Measurements from ENCODE around the gene FAM89A. TPM values are rescaled to one million over a fixed set of nuclear protein-coding genes. Genes with fewer than 3 reads are reported as not detected.
"Not testable (repeated sequence)": the region's sequence is repeated elsewhere in the genome, so short reads cannot be mapped to it uniquely, and the experiment has no call there.

FAM89A gene
- total RNA-seq, 2 experiments from 2014 or later, result 14.3 to 15.1 TPM

DNA sequence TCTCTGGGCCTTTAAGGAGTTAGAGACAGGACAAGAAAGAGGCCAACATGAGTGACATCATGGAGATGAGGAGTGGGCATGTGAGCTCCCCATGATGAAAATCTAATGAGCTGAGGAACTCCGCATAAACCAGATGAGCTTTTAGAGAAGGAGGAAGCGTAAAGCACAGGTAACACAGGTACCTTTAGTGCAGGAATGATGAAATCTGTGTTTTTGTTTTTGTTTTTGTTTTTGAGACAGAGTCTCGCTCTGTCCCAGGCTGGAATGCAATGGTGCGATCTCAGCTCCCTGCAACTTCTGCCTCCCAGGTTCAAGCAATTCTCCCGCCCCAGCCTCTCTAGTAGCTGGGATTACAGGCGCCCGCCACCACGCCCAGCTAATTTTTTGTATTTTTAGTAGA is 12.7 kb upstream of the FAM89A start:
- peaks cover 4% of the 10 kb centered on the region for H3K27me3 Mint-ChIP-seq
- H3K4me3 Mint-ChIP-seq, result no peak overlapping the region
- intact Hi-C loops (cut with micrococcal nuclease), result no loop called here
- H3K4me1 Mint-ChIP-seq (ENCODE audit: low read depth), result peaks cover 12% of the 10 kb centered on the region
- ChIA-PET CTCF (interaction anchor here (1.2 kb wide), 3 partner anchors 13 to 409 kb away, joined by 3 read pairs; no protein-coding TSS in a partner anchor), POLR2A (interaction anchor here (1.3 kb wide), 2 partner anchors 14 to 79 kb away, joined by 3 to 6 read pairs; no protein-coding TSS in a partner anchor)
- H3K9me3 Mint-ChIP-seq, result peaks cover 5% of the 10 kb centered on the region
- no peaks in the 10 kb centered on the region for H3K36me3 Mint-ChIP-seq
- no peak for DNase-seq
- no peak overlapping the region for H3K27ac Mint-ChIP-seq

GRCh38 chr1:231050932-231051331 is 10.9 kb upstream of the FAM89A start:
- H3K4me3 Mint-ChIP-seq; H3K9me3 Mint-ChIP-seq; intact Hi-C loops (cut with micrococcal nuclease); H3K36me3 Mint-ChIP-seq; H3K27ac Mint-ChIP-seq; CTCF ChIA-PET; DNase-seq; POLR2A ChIA-PET; H3K27me3 Mint-ChIP-seq: not testable (repeated sequence)
- H3K4me1 Mint-ChIP-seq (ENCODE audit: low read depth), result peaks cover 12% of the 10 kb centered on the region

DNA sequence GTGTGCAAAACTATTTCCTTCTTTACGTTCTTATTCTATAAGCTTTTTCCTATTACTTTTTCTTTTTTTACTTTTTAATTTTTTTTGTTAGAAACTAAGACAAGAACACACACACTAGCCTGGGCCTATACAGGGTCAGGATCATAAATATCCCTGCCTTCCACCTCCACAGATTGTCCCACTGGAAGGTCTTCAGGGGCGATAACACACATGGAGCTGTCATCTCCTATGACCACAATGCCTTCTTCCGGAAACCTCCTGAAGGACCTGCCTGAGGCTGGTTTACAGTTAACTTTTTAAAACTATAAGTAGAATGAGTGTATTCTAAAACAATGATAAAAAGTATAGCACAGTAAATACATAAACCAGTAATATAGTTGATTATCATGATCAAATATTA is 10.3 kb upstream of the FAM89A start:
- H3K36me3 Mint-ChIP-seq, result no peaks in the 10 kb centered on the region
- H3K9me3 Mint-ChIP-seq, result peaks cover 5% of the 10 kb centered on the region
- H3K27me3 Mint-ChIP-seq, result peaks cover 7% of the 10 kb centered on the region
- POLR2A ChIA-PET, result no interaction called here
- H3K4me1 Mint-ChIP-seq (ENCODE audit: low read depth), result peaks cover 13% of the 10 kb centered on the region
- no peak overlapping the region for H3K4me3 Mint-ChIP-seq
- intact Hi-C loops (cut with micrococcal nuclease), result no loop called here
- H3K27ac Mint-ChIP-seq, result no peak overlapping the region
- DNase-seq, result no peak
- CTCF ChIA-PET, result no interaction called here

DNA sequence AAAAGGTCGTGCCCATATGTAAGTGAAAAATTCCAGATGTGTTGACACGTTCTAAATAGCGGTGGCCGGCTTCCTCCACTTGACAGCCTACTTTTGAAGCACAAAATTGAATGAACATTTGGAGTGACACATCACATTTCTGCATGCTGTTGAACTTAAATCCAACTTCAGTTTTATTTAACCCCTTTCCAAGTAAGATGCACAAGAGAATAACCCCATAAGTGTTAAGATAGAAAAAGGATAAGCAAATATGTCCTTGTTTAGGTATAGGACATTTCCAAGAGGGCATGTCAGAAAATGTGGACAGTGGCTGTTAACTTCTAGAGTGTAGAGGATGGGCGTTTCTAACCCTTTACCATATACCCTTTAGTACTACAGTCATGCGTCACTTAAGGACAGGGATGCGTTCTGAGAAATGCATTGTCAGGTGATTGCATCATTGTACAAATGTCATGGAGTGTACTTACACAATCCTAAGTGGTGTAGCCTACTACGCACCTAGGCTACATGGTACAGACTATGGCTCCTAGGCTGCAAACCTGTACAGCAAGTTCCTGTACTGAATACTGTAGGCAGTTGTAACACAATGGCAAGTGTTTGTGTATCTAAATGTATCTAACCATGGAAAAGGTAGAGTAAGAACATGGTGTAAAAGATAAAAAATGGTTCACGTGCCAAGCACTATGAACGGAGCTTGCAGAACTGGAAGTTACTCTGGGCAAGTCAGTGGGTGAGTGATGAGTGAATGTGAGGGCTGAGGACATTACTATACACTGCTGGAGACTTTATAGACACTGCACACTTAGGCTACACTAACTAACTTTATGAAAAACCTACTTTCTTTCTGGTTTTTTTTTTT is 9.3 kb upstream of the FAM89A start:
- intact Hi-C loops (cut with micrococcal nuclease), result loop anchor here (10.0 kb wide), 2 partner anchors 165 to 475 kb away; partner anchors contain the start of gene TSNAX
- no peak overlapping the region for H3K4me3 Mint-ChIP-seq
- no peak overlapping the region for H3K27ac Mint-ChIP-seq
- no peak for DNase-seq
- H3K36me3 Mint-ChIP-seq, result no peaks in the 10 kb centered on the region
- H3K4me1 Mint-ChIP-seq (ENCODE audit: low read depth), result peaks cover 17% of the 10 kb centered on the region
- POLR2A ChIA-PET, result no interaction called here
- peaks cover 3% of the 10 kb centered on the region for H3K9me3 Mint-ChIP-seq
- H3K27me3 Mint-ChIP-seq, result peaks cover 8% of the 10 kb centered on the region
- CTCF ChIA-PET, result no interaction called here

GRCh38 chr1:231048419-231048818 is 8.4 kb upstream of the FAM89A start:
- POLR2A ChIA-PET, DNase-seq, CTCF ChIA-PET, H3K4me3 Mint-ChIP-seq, H3K9me3 Mint-ChIP-seq, H3K27ac Mint-ChIP-seq, H3K27me3 Mint-ChIP-seq, H3K36me3 Mint-ChIP-seq: not testable (repeated sequence)
- H3K4me1 Mint-ChIP-seq (ENCODE audit: low read depth), result peaks cover 12% of the 10 kb centered on the region
- intact Hi-C loops (cut with micrococcal nuclease), result loop anchor here (10.0 kb wide), 2 partner anchors 166 to 476 kb away; partner anchors contain the start of gene TSNAX

GRCh38 chr1:231047529-231047928 is 7.5 kb upstream of the FAM89A start:
- not testable (repeated sequence) for H3K27me3 Mint-ChIP-seq
- CTCF ChIA-PET, result interaction anchor here (0.6 kb wide), 1 partner anchor 32 kb away, joined by 5 read pairs; no protein-coding TSS in a partner anchor

DNA sequence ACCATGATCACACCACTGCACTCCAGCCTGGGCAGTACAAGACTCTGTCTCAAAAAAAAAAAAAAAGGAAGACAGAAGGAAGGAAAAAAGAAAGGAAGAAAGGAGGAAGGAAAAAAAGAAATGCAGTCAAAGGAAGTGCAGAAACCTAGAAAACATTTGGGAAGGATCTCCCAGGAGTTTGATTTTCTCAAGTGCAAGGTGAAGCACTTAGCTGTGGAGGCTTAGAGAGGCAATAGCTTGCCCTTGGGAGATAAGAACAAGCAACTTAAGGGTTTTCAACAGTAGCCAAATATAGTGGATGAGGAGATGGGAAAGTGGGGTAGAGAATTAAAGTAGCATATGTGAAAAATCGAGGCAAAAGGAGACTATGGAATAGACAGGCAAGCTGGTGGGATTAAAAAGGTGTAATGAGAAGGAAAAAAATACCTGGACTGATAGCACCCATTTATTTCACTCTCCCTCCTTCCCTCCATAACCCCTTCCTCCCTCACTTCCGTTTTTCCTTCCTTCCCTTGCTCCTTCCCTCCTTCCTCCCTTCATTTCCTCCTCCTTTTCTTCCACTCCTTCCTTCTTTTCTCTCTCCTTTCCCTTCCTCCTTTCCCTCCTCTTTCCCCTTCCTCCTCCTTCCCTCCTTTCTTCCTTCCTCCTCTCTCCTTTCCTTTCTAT is 6.8 kb upstream of the FAM89A start:
- peaks cover 8% of the 10 kb centered on the region for H3K27me3 Mint-ChIP-seq
- H3K27ac Mint-ChIP-seq, result no peak overlapping the region
- H3K36me3 Mint-ChIP-seq, result no peaks in the 10 kb centered on the region
- H3K4me1 Mint-ChIP-seq (ENCODE audit: low read depth), result peaks cover 5% of the 10 kb centered on the region
- intact Hi-C loops (cut with micrococcal nuclease), result loop anchor here (10.0 kb wide), 2 partner anchors 168 to 478 kb away; partner anchors contain the start of gene TSNAX
- ChIA-PET CTCF (interaction anchor here (0.6 to 0.7 kb wide), 2 partner anchors 32 to 51 kb away, joined by 3 to 5 read pairs; no protein-coding TSS in a partner anchor), POLR2A (no interaction called here)
- H3K9me3 Mint-ChIP-seq, result peaks cover 8% of the 10 kb centered on the region
- no peak for DNase-seq
- no peak overlapping the region for H3K4me3 Mint-ChIP-seq

More at GRCh38 chr1:231047529-231047928, 7.5 kb upstream of the FAM89A start:
- H3K36me3 Mint-ChIP-seq; H3K4me3 Mint-ChIP-seq; POLR2A ChIA-PET; H3K4me1 Mint-ChIP-seq (ENCODE audit: low read depth); DNase-seq; H3K9me3 Mint-ChIP-seq; H3K27ac Mint-ChIP-seq: not testable (repeated sequence)
- intact Hi-C loops (cut with micrococcal nuclease), result loop anchor here (10.0 kb wide), 2 partner anchors 167 to 477 kb away; partner anchors contain the start of gene TSNAX

DNA sequence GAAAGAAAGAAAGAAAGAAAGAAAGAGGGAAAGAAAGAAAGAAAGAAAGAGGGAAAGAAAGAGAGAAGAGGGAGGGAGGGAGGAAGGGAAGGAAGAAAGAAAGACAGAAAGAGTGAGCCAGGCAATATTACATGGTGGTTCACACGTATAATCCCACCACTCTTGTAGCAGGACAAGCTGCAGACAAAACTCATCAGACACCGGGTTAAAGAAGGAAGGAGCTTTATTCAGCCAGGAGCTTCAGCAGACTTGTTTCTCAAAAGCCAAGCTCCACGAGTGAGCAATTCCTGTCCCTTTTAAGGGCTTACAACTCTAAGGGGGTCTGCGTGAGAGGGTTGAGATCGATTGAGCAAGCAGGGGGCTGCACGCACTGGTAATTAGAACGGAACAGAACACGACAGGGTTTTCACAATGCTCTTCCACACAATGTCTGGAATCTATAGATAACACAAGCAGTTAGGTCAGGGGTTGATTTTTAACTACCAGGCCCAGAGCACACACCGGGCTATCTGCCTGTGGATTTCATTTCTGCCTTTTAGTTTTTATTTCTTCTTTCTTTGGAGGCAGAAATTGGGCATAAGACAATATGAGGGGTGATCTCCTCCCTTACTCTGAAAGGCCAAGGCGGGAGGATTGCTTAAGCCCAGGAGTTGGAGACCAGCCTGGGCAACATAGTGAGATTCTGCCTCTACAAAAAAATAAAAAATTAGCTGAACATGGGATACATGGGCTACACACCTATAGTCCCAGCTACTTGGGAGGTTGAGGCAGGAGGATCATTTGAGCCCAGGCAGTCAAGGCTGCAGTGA is 6.1 kb upstream of the FAM89A start:
- H3K27ac Mint-ChIP-seq; H3K4me1 Mint-ChIP-seq (ENCODE audit: low read depth); H3K9me3 Mint-ChIP-seq; POLR2A ChIA-PET; DNase-seq; H3K4me3 Mint-ChIP-seq; H3K27me3 Mint-ChIP-seq; H3K36me3 Mint-ChIP-seq: not testable (repeated sequence)
- intact Hi-C loops (cut with micrococcal nuclease), result loop anchor here (10.0 kb wide), 2 partner anchors 169 to 479 kb away; partner anchors contain the start of gene TSNAX
- CTCF ChIA-PET, result interaction anchor here (0.7 to 1.0 kb wide), 2 partner anchors 8 to 50 kb away, joined by 3 read pairs; no protein-coding TSS in a partner anchor

GRCh38 chr1:231045286-231045685 is 5.2 kb upstream of the FAM89A start:
- Mint-ChIP-seq H3K36me3 (no peaks in the 10 kb centered on the region), H3K27ac (no peak overlapping the region), H3K4me1 (ENCODE audit: low read depth) (peaks cover 9% of the 10 kb centered on the region), H3K27me3 (peaks cover 7% of the 10 kb centered on the region), H3K4me3 (no peak overlapping the region), H3K9me3 (peaks cover 8% of the 10 kb centered on the region)
- ChIA-PET CTCF (interaction anchor here (1.0 to 1.2 kb wide), 2 partner anchors 9 to 39 kb away, joined by 3 read pairs; no protein-coding TSS in a partner anchor), POLR2A (no interaction called here)
- intact Hi-C loops (cut with micrococcal nuclease), result loop anchor here (10.0 kb wide), 2 partner anchors 170 to 480 kb away; partner anchors contain the start of gene TSNAX
- no peak for DNase-seq

GRCh38 chr1:231044588-231044987 is 4.5 kb upstream of the FAM89A start:
- intact Hi-C loops (cut with micrococcal nuclease), result loop anchor here (10.0 kb wide), 2 partner anchors 170 to 480 kb away; partner anchors contain the start of gene TSNAX
- peaks cover 6% of the 10 kb centered on the region for H3K27me3 Mint-ChIP-seq
- POLR2A ChIA-PET, result no interaction called here
- no peak overlapping the region for H3K4me3 Mint-ChIP-seq
- H3K9me3 Mint-ChIP-seq, result peaks cover 8% of the 10 kb centered on the region
- no peak overlapping the region for H3K27ac Mint-ChIP-seq
- H3K4me1 Mint-ChIP-seq (ENCODE audit: low read depth), result peaks cover 9% of the 10 kb centered on the region
- CTCF ChIA-PET, result interaction anchor here (0.8 to 1.2 kb wide), 2 partner anchors 40 to 128 kb away, joined by 3 read pairs; no protein-coding TSS in a partner anchor
- no peaks in the 10 kb centered on the region for H3K36me3 Mint-ChIP-seq
- DNase-seq, result no peak

- Mint-ChIP-seq H3K9me3 (peaks cover 8% of the 10 kb centered on the region), H3K4me1 (ENCODE audit: low read depth) (peaks cover 25% of the 10 kb centered on the region), H3K36me3 (peaks cover 6% of the 10 kb centered on the region), H3K27ac (no peak overlapping the region), H3K4me3 (no peak overlapping the region), H3K27me3 (peaks cover 3% of the 10 kb centered on the region)
- no peak for DNase-seq
- ChIA-PET CTCF (interaction anchor here (1.7 kb wide), 1 partner anchor 123 kb away, joined by 3 read pairs; no protein-coding TSS in a partner anchor), POLR2A (no interaction called here)
- intact Hi-C loops (cut with micrococcal nuclease), result loop anchor here (2.0 to 10.0 kb wide), 4 partner anchors 63 to 483 kb away; partner anchors contain the start of genes ARV1, COG2, TSNAX and TTC13
Observed at GRCh38 chr1:231041719-231042261, 1.7 kb upstream of the FAM89A start.

Measured in activated CD4-positive, alpha-beta memory T cell treated with anti-CD3 and anti-CD28 coated beads for 36 hours (primary cell).